ENCODE data around the gene PLXNA2. TPM values are rescaled to one million over a fixed set of nuclear protein-coding genes. Genes with fewer than 3 reads are reported as not detected.
A peak's percentile ranks its signal among the peaks of the same experiment; 100 is the strongest.

Gene PLXNA2
- total and polyA plus RNA-seq, 2 of the 8 experiments (the other 6 are each of a cell fraction or from before 2014, with no cell fraction given) = 0.33 to 1.5 TPM

GRCh38 chr1:208131621-208132286 is 112.4 kb downstream of the PLXNA2 start:
- no peak overlapping the region for H3K14ac ChIP-seq (ENCODE audit: insufficient read length)
- H3K18ac ChIP-seq (ENCODE audit: extremely low read depth, low read length) = 0 out of 2 replicates have a peak overlapping the region, but pooled peaks have one; percentile 35
- peak overlapping the region in 1 of 4 experiments; percentile 45; a peak in 3 of 8 replicates for H3K4me3 ChIP-seq (ENCODE audit: extremely low read depth in 1 of 4, insufficient read depth in 2 of 4, low read depth in 3 of 4, low read length in 4 of 4)
- no peaks in the 10 kb centered on the region for H3K36me3 ChIP-seq (ENCODE audit: control insufficient read depth in 2 of 4, insufficient read depth in 4 of 4, low read length in 3 of 4)
- CTCF ChIA-PET (ENCODE audit: partially characterized antibody) = interaction anchor here (0.7 to 6.8 kb wide), 52 partner anchors 10 to 189 kb away, joined by 3 to 82 read pairs (median 6); partner anchors contain the start of gene PLXNA2
- H3K9me3 ChIP-seq (ENCODE audit: insufficient read depth in 2 of 2, low read depth in 1 of 2, low read length in 1 of 2) = no peaks in the 10 kb centered on the region
- no peak overlapping the region for H4K5ac ChIP-seq (ENCODE audit: insufficient read length, low read depth, low read length)
- no peak overlapping the region for H3K23ac ChIP-seq (ENCODE audit: insufficient read length)
- H2BK12ac ChIP-seq (ENCODE audit: low read depth, low read length) = no peak overlapping the region; the same call in 1 of the 2 replicates
- 21% methylated on average over 15 of the region's 15 CpGs; no CpG with 5 or more reads in 1 of the 2 experiments for WGBS, 2 experiments (ENCODE audit: extremely low coverage in 1 of 2, insufficient coverage in 1 of 2, insufficient read length in 1 of 2, insufficient replicate concordance in 2 of 2, low coverage in 1 of 2, low lambda C conversion rate in 2 of 2, missing lambda C conversion rate in 1 of 2)
- H4K8ac ChIP-seq (ENCODE audit: extremely low read depth, insufficient read depth, low read length) = no peak overlapping the region
- no peaks in the 10 kb centered on the region for H3K79me1 ChIP-seq (ENCODE audit: low read depth, low read length)
- H2BK15ac ChIP-seq (ENCODE audit: low read length) = no peak overlapping the region
- FAIRE-seq (no peak), DNase-seq (ENCODE audit: low read depth in 1 of 2, low spot score in 2 of 2) (no peak)
- no peak overlapping the region for H2BK20ac ChIP-seq (ENCODE audit: low read length)
- H3K9ac ChIP-seq (replicated peaks in 1 of 4; ENCODE audit: extremely low read depth in 1 of 4, low read depth in 3 of 4, low read length in 3 of 4) = no peak overlapping the region; a peak in 1 of 7 replicates
- H3K27ac ChIP-seq (ENCODE audit: low read depth, low read length) = no peak overlapping the region
- no peak overlapping the region for H3K56ac ChIP-seq (replicated peaks; ENCODE audit: insufficient read length, low read depth, low read length)
- no peak overlapping the region for H2AK5ac ChIP-seq (ENCODE audit: low read depth, low read length)
- no peak overlapping the region for H4K91ac ChIP-seq (replicated peaks; ENCODE audit: insufficient read length, low read length)
- POLR2A ChIA-PET (ENCODE audit: partially characterized antibody) = interaction anchor here (0.8 kb wide), 1 partner anchor 27 kb away, joined by 3 read pairs; no protein-coding TSS in a partner anchor
- H3K4me2 ChIP-seq (ENCODE audit: insufficient read depth in 1 of 2, low read depth in 2 of 2, low read length in 2 of 2) = peak overlapping the region; percentile 25 to 62; a peak in 3 of 4 replicates
- H2AFZ ChIP-seq (ENCODE audit: low read length) = peak overlapping the region; percentile 36; the same call in 1 of the 2 replicates
- H3K4ac ChIP-seq (replicated peaks; ENCODE audit: insufficient read length, low read depth, low read length) = no peak overlapping the region
- no peaks in the 10 kb centered on the region for H4K20me1 ChIP-seq (replicated peaks in 1 of 2; ENCODE audit: control insufficient read depth in 1 of 2, insufficient read depth in 2 of 2, low read length in 2 of 2)
- H3K4me1 ChIP-seq (replicated peaks in 1 of 4; ENCODE audit: control insufficient read depth in 3 of 4, insufficient read depth in 4 of 4, low read length in 3 of 4) = peaks cover 11 to 20% (median 16%) of the 10 kb centered on the region in 4 experiments
- no peaks in the 10 kb centered on the region for H3K23me2 ChIP-seq (ENCODE audit: low read depth, low read length)
- no peak overlapping the region for H2BK120ac ChIP-seq (replicated peaks; ENCODE audit: low read depth, low read length)
- H3K79me2 ChIP-seq (ENCODE audit: control insufficient read depth in 1 of 2, insufficient read depth in 2 of 2, low read length in 2 of 2) = no peaks in the 10 kb centered on the region
- peaks cover 0 to 10% (median 4%) of the 10 kb centered on the region in 4 experiments; a peak in 2 of 7 replicates for H3K27me3 ChIP-seq (replicated peaks in 1 of 4; ENCODE audit: control insufficient read depth in 3 of 4, extremely low read depth in 1 of 4, insufficient read depth in 3 of 4, low read length in 3 of 4)
- no peak overlapping the region for H2BK5ac ChIP-seq (ENCODE audit: low read depth, low read length)
- TF ChIP-seq SP4 (IDR thresholded peaks at IDR 0.05; ENCODE audit: low read length) (no peak), ATF3 (IDR thresholded peaks at IDR 0.05; ENCODE audit: insufficient read depth, low read depth, low read length) (no peak), SIRT6 (IDR thresholded peaks at IDR 0.05; ENCODE audit: low read length) (no peak), HDAC2 (IDR thresholded peaks at IDR 0.05; ENCODE audit: borderline replicate concordance in 1 of 2, low read depth in 2 of 2, low read length in 2 of 2) (0 out of 4 replicates have a peak, but pooled peaks of 1 of the 2 experiments have one; percentile 32), SIN3A (conservative IDR thresholded peaks at IDR 0.05 in 1 of 2, IDR thresholded peaks at IDR 0.05 in 1 of 2; ENCODE audit: low read depth in 1 of 2, low read length in 2 of 2) (no peak), TCF12 (IDR thresholded peaks at IDR 0.05; ENCODE audit: low read depth, low read length) (no peak), TBP (IDR thresholded peaks at IDR 0.05; ENCODE audit: low read depth, low read length) (no peak), NRF1 (IDR thresholded peaks at IDR 0.05; ENCODE audit: low read depth, low read length) (no peak), GTF2F1 (IDR thresholded peaks at IDR 0.05; ENCODE audit: borderline replicate concordance, low read depth, low read length) (no peak), JUND (IDR thresholded peaks at IDR 0.05; ENCODE audit: low read length) (peak; percentile 6; the same call in 1 of the 2 replicates), CTBP2 (IDR thresholded peaks at IDR 0.05; ENCODE audit: borderline replicate concordance, insufficient read depth, insufficient read length, low read length) (no peak)
